Measurements from ENCODE around the gene GNRHR.

The GNRHR gene

DNA sequence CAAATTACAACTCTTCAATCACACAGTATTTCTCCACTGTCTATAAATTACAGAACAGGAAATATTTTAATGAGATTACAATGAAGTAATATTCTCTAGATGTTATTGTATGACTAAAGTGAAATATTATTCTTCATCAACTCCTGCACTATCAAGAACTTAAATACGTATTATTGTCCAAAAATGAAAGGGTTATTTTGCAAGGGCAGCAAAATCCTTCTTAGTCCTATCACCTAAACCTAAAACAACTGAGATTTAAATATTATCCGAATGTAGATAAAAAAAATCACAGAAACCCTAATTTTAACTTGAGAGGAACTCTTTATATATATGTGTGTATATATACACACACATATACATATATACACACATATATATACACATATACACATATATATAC lies 58.1 kb downstream of the GNRHR start:
- Histone ChIP-seq H3K27me3 (replicated peaks) (no peaks in the 10 kb centered on the region), H3K36me3 (replicated peaks) (peaks cover 15% of the 10 kb centered on the region), H3K4me3 (ENCODE audit: low read depth, low read length) (no peak overlapping the region), H3K27ac (no peak overlapping the region)
- TF ChIP-seq, protein P1, sequence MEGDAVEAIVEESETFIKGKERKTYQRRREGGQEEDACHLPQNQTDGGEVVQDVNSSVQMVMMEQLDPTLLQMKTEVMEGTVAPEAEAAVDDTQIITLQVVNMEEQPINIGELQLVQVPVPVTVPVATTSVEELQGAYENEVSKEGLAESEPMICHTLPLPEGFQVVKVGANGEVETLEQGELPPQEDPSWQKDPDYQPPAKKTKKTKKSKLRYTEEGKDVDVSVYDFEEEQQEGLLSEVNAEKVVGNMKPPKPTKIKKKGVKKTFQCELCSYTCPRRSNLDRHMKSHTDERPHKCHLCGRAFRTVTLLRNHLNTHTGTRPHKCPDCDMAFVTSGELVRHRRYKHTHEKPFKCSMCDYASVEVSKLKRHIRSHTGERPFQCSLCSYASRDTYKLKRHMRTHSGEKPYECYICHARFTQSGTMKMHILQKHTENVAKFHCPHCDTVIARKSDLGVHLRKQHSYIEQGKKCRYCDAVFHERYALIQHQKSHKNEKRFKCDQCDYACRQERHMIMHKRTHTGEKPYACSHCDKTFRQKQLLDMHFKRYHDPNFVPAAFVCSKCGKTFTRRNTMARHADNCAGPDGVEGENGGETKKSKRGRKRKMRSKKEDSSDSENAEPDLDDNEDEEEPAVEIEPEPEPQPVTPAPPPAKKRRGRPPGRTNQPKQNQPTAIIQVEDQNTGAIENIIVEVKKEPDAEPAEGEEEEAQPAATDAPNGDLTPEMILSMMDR (IDR thresholded peaks at IDR 0.05; ENCODE audit: low read depth, low read length, missing control alignments): no peak
- no peak for DNase-seq
- in situ Hi-C loops (cut with HindIII; ENCODE audit: low pct_ligation_motif_present, low sequenced_read_pairs): no loop called here

DNA sequence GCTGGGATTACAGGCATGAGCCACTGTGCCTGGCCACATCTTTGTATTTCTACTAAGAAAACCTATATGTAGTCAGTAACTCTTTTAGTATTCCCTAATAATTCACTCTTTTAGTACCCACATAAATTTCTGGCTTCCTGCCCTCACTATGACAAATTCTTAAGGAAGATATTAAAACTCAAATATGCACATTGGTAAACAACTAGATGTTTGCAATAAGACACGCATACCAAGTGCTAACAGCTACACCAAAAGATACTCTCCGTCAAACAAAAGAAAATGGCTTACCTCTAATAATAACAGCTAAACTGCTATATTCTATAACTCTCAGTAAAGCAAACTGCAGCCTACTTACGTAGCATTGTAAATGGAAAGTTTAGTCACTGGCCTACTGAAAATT lies 59.5 kb downstream of the GNRHR start:
- no peak overlapping the region for H3K4me3 ChIP-seq (ENCODE audit: low read depth, low read length)
- H3K36me3 ChIP-seq (replicated peaks): peaks cover 15% of the 10 kb centered on the region
- H3K27me3 ChIP-seq (replicated peaks): no peaks in the 10 kb centered on the region
- DNase-seq: no peak
- no peak overlapping the region for H3K27ac ChIP-seq
- TF ChIP-seq, protein P1 (IDR thresholded peaks at IDR 0.05; ENCODE audit: low read depth, low read length, missing control alignments): no peak
- in situ Hi-C loops (cut with HindIII; ENCODE audit: low pct_ligation_motif_present, low sequenced_read_pairs): no loop called here

DNA sequence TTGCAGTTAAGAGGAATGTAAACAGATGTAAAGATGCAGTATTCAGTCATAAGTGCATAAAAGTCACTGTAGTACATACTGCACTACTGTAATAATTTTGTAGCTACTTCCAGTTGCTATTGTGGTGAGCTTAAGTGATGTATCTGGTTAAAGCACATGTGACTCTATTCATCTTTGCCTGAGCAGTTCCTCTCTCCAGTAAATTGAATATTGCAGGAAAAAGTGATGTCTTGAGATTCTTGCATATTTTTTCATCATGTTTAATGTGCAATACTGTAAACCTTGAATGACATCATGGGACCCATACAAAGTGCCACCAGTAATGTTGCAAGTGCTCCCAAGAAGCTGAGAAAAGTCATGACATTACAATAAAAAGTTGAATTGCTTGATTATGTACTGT lies 62.9 kb downstream of the GNRHR start:
- DNase-seq: no peak
- no peaks in the 10 kb centered on the region for H3K27me3 ChIP-seq (replicated peaks)
- TF ChIP-seq, protein P1 (IDR thresholded peaks at IDR 0.05; ENCODE audit: low read depth, low read length, missing control alignments): no peak
- H3K36me3 ChIP-seq (replicated peaks): peaks cover 19% of the 10 kb centered on the region
- H3K4me3 ChIP-seq (ENCODE audit: low read depth, low read length): no peak overlapping the region
- no peak overlapping the region for H3K27ac ChIP-seq
- in situ Hi-C loops (cut with HindIII; ENCODE audit: low pct_ligation_motif_present, low sequenced_read_pairs): no loop called here
